ENCODE data around the gene CELSR1.
"Not testable (repeated sequence)": the region's sequence is repeated elsewhere in the genome, so short reads cannot be mapped to it uniquely, and the experiment has no call there.

Gene CELSR1

DNA sequence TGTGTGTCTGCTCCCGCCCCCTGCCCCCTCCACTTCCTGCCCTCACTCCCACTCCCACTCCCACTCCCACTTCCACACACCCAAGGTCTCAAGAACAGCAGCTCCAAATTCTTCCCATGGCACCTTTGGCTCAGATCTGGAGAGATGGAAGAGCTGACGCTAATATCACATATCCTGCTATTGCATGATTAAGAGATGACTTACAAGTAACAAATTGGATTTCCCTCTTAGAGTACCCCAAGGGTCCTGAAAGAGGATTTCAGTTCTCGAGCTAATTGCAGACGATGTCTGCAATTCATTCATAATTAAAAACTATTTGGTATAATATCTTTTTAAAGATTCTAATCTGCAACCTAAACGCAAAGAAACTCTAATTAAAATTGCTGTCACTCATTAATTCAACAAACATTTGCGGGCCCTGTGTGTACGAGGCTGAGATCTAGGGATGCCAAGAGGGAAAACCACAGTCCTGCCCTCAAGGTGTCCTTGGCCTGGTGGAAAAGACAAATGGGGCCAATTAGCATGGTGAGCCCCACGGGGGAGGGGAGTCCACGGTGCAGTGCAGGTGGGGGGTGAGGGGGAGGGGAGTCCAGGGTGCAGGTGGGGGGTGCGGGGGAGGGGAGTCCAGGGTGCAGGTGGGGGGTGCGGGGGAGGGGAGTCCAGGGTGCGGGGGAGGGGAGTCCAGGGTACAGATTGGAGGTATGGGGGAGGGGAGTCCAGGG, 50.3 kb downstream of the CELSR1 start:
- DNase-seq (ENCODE audit: extremely low read depth in 1 of 2, low read depth in 1 of 2): no peak

- DNase-seq (ENCODE audit: extremely low read depth in 1 of 2, low read depth in 1 of 2): no peak
Observed at GRCh38 chr22:46484861-46485595, 52.4 kb downstream of the CELSR1 start.

DNA sequence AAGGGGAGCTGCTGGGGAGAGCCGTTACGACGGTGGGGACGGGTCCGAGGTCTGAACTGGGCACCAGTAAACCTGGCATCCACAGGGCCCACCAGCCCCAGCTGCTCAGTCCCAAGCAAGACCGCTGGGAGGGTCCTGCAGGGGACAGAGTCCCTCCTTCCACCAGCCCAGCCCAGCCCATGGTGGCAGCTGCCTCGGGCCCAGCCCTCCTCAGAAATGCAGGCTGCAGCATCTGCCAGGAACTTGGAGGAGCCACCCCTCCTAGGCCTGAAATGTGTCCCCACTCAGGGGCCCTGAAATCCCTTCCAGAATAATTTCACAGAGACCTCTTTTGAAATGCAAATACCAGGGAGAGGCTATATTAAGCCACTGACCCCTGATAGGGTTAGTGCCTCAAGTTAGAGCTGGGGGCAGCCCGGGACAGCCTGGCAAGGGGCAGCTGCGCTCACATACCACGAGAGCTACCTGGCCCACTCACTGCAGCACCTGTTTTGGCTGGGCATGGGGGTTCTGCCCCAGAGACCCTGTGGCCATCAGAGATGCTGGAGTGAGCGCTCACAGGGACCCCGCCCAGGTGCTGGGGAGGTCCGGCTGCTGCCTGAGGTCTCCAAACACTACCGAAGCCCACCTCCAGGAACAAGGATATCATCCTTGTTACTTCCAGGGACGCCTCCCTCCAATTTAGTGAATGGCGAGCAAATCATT, 53.1 kb downstream of the CELSR1 start:
- no peak for DNase-seq (ENCODE audit: extremely low read depth in 1 of 2, low read depth in 1 of 2)

- no peak for DNase-seq (ENCODE audit: extremely low read depth in 1 of 2, low read depth in 1 of 2)
Observed at GRCh38 chr22:46483353-46483752, 54.1 kb downstream of the CELSR1 start.

DNA sequence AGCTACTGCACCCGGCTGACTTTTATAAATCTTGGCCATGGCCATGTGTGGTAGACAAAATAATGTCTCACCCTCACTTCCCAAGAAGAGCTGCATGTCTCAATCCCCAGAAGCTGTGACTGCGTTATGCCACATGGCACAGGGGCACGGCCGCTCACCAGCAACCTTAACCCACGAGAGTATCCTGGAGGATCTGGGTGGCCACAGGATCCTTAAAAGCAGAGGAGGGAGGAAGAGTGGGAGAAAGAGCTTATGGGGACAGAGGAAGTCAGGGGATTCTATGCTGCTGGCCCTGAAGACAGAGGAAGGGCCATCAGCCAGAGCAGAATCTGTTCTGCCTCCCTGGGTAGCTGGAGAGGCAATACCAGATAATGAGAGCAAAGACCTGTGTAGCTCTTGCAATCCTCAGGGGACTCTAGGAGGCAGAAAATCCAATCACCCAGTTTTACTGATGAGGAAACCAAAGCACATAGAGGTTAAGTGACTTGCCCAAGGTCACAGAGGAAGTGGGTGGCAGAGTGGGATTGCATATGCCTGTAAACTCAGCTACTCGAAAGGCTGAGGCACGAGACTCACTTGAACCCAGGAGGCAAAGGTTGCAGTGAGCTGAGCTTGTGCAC, 55.3 kb downstream of the CELSR1 start:
- no peak for DNase-seq (ENCODE audit: extremely low read depth in 1 of 2, low read depth in 1 of 2)

GRCh38 chr22:46481386-46481785, 56.0 kb downstream of the CELSR1 start:
- no peak for DNase-seq (ENCODE audit: extremely low read depth in 1 of 2, low read depth in 1 of 2)

GRCh38 chr22:46480396-46480795, 57.0 kb downstream of the CELSR1 start:
- DNase-seq (ENCODE audit: extremely low read depth in 1 of 2, low read depth in 1 of 2): no peak

DNA sequence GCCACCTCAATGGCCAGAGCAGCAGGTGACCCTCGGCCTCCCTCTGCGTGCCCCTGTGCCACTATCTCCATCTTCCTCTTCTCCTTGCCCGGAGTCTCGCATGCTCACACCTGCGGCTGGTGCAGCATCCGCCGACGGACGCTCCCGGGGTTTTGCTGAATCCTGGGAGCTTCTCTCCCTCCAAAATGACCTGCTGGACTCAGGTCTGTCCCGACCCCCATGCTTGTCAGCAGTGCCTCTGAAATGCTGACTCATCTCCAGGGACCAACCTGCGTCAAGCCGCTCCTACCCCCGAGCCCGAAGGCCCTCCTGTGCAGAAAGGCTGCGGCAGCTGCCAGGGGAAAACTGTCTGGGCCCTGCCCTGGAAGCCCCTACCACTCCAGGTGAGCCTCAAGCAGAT, 58.4 kb downstream of the CELSR1 start:
- no peak for DNase-seq (ENCODE audit: extremely low read depth in 1 of 2, low read depth in 1 of 2)

GRCh38 chr22:46478083-46478551, 59.3 kb downstream of the CELSR1 start:
- no peak for DNase-seq (ENCODE audit: extremely low read depth in 1 of 2, low read depth in 1 of 2)

DNA sequence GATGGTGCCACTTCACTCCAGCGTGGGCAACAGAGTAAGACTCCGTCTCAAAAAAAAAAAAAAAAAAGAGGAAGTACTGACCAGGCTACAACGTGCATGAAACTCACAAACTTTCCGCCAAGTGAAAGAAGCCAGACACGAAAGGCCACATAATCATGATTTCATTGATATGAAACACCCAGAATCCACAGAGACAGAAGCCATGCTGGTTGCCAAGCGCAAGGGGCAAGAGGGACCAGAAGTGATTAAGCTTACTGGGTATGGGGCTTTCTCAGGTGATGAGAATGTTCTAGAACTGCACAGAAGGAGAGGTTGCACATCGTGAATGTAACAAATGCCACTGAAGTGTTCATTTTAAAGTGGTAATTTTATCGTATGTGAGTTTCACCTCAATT, 60.9 kb downstream of the CELSR1 start:
- DNase-seq (ENCODE audit: extremely low read depth in 1 of 2, low read depth in 1 of 2): peak in 1 of 2 donors; percentile 16

- no peak for DNase-seq (ENCODE audit: extremely low read depth in 1 of 2, low read depth in 1 of 2)
Observed at GRCh38 chr22:46473896-46474557, 63.4 kb downstream of the CELSR1 start.

- DNase-seq (ENCODE audit: extremely low read depth in 1 of 2, low read depth in 1 of 2): no peak
Observed at GRCh38 chr22:46473021-46473779, 64.2 kb downstream of the CELSR1 start.

- DNase-seq (ENCODE audit: extremely low read depth in 1 of 2, low read depth in 1 of 2): no peak
Observed at GRCh38 chr22:46472722-46473016, 64.8 kb downstream of the CELSR1 start.

GRCh38 chr22:46471901-46472721, 65.3 kb downstream of the CELSR1 start:
- DNase-seq (ENCODE audit: extremely low read depth in 1 of 2, low read depth in 1 of 2): no peak

- DNase-seq (ENCODE audit: extremely low read depth in 1 of 2, low read depth in 1 of 2): not testable (repeated sequence)
Observed at GRCh38 chr22:46471330-46471729, 66.1 kb downstream of the CELSR1 start.

DNA sequence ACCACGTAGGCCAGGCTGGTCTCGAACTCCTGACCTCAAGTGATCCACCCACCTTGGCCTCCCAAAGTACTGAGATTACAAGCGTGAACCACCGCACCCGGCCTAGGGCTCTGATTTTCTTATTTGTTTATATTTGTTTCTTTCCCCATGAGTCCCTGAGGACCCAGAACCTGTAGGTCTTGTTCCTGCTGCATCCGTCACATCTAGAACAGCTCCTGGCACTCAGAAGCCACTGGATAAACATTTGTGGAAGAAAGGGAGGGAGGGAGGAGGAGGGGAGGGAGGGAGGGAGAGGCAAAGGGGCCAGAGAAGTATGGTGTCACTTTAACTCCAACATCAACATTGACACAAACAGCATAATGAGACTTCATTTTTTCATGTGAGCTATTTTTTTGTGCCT, 67.7 kb downstream of the CELSR1 start:
- no peak for DNase-seq (ENCODE audit: extremely low read depth in 1 of 2, low read depth in 1 of 2)

- DNase-seq (ENCODE audit: extremely low read depth in 1 of 2, low read depth in 1 of 2): no peak
Observed at GRCh38 chr22:46467006-46467405, 70.4 kb downstream of the CELSR1 start.

DNA sequence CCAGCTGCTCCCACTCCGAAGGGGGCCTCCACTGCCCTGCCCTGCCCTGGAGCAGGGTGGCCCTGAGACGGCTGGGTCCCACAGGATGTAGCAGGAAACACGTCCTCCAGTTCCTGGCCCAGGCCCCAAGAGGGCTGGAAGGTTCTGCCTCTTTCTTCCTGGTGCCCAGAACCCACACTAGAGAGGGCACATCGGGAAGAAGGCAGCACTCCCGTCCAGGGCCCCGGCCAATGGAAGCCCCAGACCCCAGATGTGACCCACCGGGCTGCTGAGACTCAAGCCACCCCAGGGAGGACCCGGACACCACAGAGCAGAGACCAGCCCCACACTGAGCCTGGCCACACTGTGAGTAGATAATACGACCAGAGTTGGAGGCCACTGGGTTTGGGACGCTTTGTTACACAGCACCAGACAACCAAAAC, 71.2 kb downstream of the CELSR1 start:
- DNase-seq (ENCODE audit: extremely low read depth in 1 of 2, low read depth in 1 of 2): no peak

- no peak for DNase-seq (ENCODE audit: extremely low read depth in 1 of 2, low read depth in 1 of 2)
Observed at GRCh38 chr22:46465793-46466192, 71.6 kb downstream of the CELSR1 start.

All from stimulated activated CD8-positive, alpha-beta memory T cell treated with anti-CD3 and anti-CD28 coated beads, Interleukin-7, amount 100 ng/mL, for 48 hours (primary cell).